ENCODE measurements around the gene CLSTN2. TPM values are rescaled to one million over a fixed set of nuclear protein-coding genes. Genes with fewer than 3 reads are reported as not detected.

CLSTN2 gene
- total RNA-seq, 1 donor from 2014 or later: not detected

DNA sequence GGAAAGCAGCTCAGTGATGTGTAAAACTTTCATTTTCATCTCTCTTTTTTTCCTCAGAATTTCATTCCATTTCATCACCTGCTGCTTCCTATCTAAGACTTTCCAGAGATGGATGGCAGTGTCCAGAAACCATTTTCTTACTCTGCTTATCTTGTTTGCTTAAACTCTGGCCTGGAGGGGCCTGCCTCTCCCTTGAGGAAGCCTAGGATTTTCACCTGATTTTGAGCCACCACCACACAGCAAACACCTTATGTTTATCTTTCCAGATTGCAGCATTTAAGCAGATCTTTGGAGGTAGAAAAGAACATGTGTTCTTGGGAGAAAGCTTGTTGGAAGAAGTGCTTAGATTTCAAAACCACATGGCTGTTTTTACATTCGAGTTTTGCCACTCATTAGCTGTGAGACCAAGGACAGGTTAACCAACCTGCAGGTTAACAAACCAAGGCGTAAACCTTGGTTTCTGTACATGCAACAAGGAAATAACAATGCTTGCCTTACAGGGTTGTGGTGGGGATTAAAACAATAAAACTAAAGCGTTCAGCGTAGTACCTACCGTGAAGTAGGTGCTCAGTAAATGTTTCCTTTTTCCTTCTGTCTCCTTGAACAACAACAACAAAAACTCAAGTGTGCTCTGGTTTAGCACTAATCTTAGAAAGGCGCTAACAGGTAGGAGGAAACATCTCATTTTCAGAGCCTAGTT lies 120.3 kb downstream of the CLSTN2 start:
- H3K4me1 Mint-ChIP-seq: no peaks in the 10 kb centered on the region
- H3K4me3 Mint-ChIP-seq: no peak overlapping the region
- CTCF ChIA-PET: no interaction called here
- POLR2A ChIA-PET: no interaction called here
- no peaks in the 10 kb centered on the region for H3K36me3 Mint-ChIP-seq (ENCODE audit: low read depth)
- TF ChIP-seq, protein P1, sequence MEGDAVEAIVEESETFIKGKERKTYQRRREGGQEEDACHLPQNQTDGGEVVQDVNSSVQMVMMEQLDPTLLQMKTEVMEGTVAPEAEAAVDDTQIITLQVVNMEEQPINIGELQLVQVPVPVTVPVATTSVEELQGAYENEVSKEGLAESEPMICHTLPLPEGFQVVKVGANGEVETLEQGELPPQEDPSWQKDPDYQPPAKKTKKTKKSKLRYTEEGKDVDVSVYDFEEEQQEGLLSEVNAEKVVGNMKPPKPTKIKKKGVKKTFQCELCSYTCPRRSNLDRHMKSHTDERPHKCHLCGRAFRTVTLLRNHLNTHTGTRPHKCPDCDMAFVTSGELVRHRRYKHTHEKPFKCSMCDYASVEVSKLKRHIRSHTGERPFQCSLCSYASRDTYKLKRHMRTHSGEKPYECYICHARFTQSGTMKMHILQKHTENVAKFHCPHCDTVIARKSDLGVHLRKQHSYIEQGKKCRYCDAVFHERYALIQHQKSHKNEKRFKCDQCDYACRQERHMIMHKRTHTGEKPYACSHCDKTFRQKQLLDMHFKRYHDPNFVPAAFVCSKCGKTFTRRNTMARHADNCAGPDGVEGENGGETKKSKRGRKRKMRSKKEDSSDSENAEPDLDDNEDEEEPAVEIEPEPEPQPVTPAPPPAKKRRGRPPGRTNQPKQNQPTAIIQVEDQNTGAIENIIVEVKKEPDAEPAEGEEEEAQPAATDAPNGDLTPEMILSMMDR (IDR thresholded peaks at IDR 0.05): no peak
- H3K27me3 Mint-ChIP-seq: peaks cover 6% of the 10 kb centered on the region
- peaks cover 3% of the 10 kb centered on the region for H3K9me3 Mint-ChIP-seq
- DNase-seq (no peak), ATAC-seq (ENCODE audit: low read depth) (no peak)
- intact Hi-C loops (cut with micrococcal nuclease): no loop called here
- no peak overlapping the region for H3K27ac Mint-ChIP-seq

DNA sequence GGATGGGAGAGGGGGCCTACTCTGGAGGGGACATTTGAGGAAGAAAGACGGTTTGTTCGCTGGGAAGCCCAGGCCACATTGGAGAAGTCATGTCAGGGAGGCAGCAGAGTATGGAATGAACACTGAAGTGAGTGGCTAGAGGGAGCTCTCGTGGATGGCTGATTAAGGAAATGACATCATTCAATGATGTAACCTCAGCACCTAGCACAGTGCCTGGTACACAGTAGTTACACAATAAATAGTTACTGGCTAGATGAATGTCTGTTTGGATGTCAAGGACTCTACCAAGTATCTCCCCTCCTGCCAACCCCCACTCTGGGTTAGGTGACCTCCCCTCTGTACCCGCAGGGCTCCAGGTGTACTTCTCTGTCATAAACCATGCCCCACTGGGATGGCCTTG lies 121.1 kb downstream of the CLSTN2 start:
- no peak overlapping the region for H3K27ac Mint-ChIP-seq
- POLR2A ChIA-PET: no interaction called here
- no peaks in the 10 kb centered on the region for H3K36me3 Mint-ChIP-seq (ENCODE audit: low read depth)
- H3K4me3 Mint-ChIP-seq: no peak overlapping the region
- TF ChIP-seq, protein P1 (IDR thresholded peaks at IDR 0.05): no peak
- peaks cover 3% of the 10 kb centered on the region for H3K27me3 Mint-ChIP-seq
- DNase-seq: no peak
- no peak for ATAC-seq (ENCODE audit: low read depth)
- intact Hi-C loops (cut with micrococcal nuclease): no loop called here
- no peaks in the 10 kb centered on the region for H3K4me1 Mint-ChIP-seq
- H3K9me3 Mint-ChIP-seq: peaks cover 3% of the 10 kb centered on the region
- CTCF ChIA-PET: no interaction called here

DNA sequence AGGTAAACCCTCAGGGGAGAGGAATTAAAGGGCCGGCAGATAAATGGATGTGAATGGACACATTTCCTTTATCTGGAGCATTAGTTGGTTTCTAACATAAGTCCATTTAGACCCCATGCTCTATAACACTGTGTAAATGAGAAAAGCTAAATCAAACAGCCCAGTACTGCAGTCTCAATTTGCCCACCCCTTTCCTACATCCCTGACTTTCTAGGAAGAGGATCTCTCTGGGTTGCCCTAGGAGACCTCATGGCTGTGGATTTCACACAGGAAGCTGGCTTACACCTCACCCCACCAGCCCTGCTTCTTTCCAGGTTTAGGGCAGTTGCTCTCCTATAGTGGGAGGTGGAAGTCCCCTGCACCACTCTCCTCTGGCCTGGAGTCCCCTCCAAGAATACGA lies 126.2 kb downstream of the CLSTN2 start:
- Mint-ChIP-seq H3K4me3 (no peak overlapping the region), H3K36me3 (ENCODE audit: low read depth) (no peaks in the 10 kb centered on the region), H3K9me3 (no peaks in the 10 kb centered on the region), H3K27me3 (peaks cover 3% of the 10 kb centered on the region), H3K27ac (no peak overlapping the region), H3K4me1 (no peaks in the 10 kb centered on the region)
- TF ChIP-seq, protein P1 (IDR thresholded peaks at IDR 0.05): no peak
- intact Hi-C loops (cut with micrococcal nuclease): no loop called here
- ChIA-PET POLR2A (no interaction called here), CTCF (no interaction called here)
- no peak for DNase-seq
- no peak for ATAC-seq (ENCODE audit: low read depth)

DNA sequence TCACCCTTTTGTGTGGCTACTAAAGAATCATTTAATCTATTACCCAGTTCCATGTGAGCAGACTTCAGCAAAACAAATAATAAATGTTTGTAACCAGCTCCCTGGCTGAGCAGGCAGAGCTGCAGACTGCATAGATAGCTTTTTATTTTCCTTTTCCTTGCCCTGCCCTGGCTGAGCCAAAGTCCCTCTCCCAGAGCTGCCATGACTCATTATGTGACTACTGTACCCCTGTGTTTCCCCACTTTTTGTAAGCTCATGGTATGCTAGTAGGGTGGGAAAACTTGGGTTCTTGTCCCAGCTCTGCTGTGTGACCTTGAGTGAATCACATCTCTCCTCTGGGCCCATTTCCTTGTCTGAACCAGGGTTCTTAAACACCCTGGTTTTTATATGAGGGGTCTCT lies 127.5 kb downstream of the CLSTN2 start:
- ATAC-seq (ENCODE audit: low read depth) (no peak), DNase-seq (no peak)
- Mint-ChIP-seq H3K27ac (no peak overlapping the region), H3K9me3 (no peaks in the 10 kb centered on the region), H3K27me3 (peaks cover 3% of the 10 kb centered on the region), H3K4me1 (no peaks in the 10 kb centered on the region), H3K4me3 (no peak overlapping the region), H3K36me3 (ENCODE audit: low read depth) (no peaks in the 10 kb centered on the region)
- intact Hi-C loops (cut with micrococcal nuclease): no loop called here
- TF ChIP-seq, protein P1 (IDR thresholded peaks at IDR 0.05): no peak
- POLR2A ChIA-PET: no interaction called here
- CTCF ChIA-PET: no interaction called here

DNA sequence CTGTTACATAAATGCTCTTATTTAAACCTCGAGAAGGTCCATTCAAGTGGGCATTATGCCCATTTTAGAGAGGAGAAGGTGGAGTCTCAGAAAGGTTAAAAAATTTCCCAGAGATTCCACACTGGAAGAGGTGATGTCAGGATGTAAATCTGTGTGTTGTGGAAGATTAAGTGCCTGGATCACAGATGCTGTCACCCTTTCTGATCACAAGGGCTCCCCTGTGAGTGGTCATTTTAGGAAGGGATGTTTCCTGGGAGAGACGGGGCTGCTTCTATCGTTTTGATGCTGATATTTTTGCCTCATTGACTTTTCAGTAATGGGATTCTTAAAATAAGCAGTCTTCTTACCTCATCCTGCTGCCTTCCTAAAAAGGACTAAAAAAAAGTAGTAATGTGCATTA lies 132.5 kb downstream of the CLSTN2 start:
- ATAC-seq (ENCODE audit: low read depth) (no peak), DNase-seq (no peak)
- H3K9me3 Mint-ChIP-seq: no peaks in the 10 kb centered on the region
- H3K27ac Mint-ChIP-seq: no peak overlapping the region
- H3K4me3 Mint-ChIP-seq: no peak overlapping the region
- TF ChIP-seq, protein P1 (IDR thresholded peaks at IDR 0.05): no peak
- POLR2A ChIA-PET: no interaction called here
- intact Hi-C loops (cut with micrococcal nuclease): no loop called here
- H3K36me3 Mint-ChIP-seq (ENCODE audit: low read depth): no peaks in the 10 kb centered on the region
- no peaks in the 10 kb centered on the region for H3K4me1 Mint-ChIP-seq
- CTCF ChIA-PET: no interaction called here
- peaks cover 3% of the 10 kb centered on the region for H3K27me3 Mint-ChIP-seq

Data from activated B cell treated with CpG ODN at 0.5 μM for 24 hours (primary cell).